PFSK-1 (cell line): ENCODE measurements around the gene FUCA2.

ENCODE experiments used
- FOXP2 ChIP-seq: optimal IDR thresholded peaks from 2 replicates; pipeline ENCODE3; 2011; ENCODE audit warnings: borderline replicate concordance, control low read depth, inconsistent platforms; ENCODE audit not compliant: insufficient read depth; ENCODE audit errors: extremely low read length, extremely low read depth
- POLR2AphosphoS5 ChIP-seq: IDR thresholded peaks from 2 replicates; pipeline ENCODE4 v1.6.1; 2012; ENCODE audit warnings: low read depth, mild to moderate bottlenecking, control low read depth, low read length, moderate library complexity
- SIN3A ChIP-seq: IDR thresholded peaks from 2 replicates; pipeline ENCODE4 v1.6.1; 2012; ENCODE audit warnings: mild to moderate bottlenecking, low read length, moderate library complexity, borderline replicate concordance; ENCODE audit not compliant: insufficient read depth
- TAF1 ChIP-seq: IDR thresholded peaks from 2 replicates; pipeline ENCODE4 v1.6.1; 2012; ENCODE audit warnings: low read length, control low read depth, borderline replicate concordance; ENCODE audit not compliant: insufficient read depth
- TF ChIP-seq, protein P1 (sequence below), 2 experiments: IDR thresholded peaks; 2 replicates each; pipeline versions ENCODE4 v1.6.1 to v1.8.0; 2011 to 2012; ENCODE audit warnings: low read depth in 2 of 2, low read length in 2 of 2, control low read depth in 1 of 2, inconsistent platforms in 1 of 2, mild to moderate bottlenecking in 1 of 2, moderate library complexity in 1 of 2; ENCODE audit not compliant: insufficient read depth in 1 of 2

The FUCA2 gene

DNA sequence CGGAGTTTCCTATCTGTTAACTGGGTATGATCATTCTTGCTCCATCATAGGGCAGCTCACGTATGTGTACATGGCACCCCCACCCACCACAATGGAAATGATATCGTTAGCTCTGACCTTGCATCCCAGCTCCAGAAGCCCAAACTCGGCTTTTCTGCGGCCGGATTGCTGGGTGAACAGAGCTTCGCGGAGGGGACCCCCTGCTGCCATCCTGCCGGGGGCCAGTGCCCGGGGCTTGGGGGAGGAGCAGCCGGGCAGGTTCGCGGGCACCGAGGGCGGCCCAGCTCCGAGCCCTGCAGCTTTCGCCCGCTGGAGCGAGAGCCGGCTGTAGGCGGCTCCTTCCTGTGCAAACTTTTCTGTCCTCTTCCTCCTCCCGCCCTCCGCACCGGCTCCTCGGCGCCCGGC, 24.9 kb upstream of the FUCA2 start:
- no peak for TF ChIP-seq TAF1
- no peak for TF ChIP-seq FOXP2
- no peak for TF ChIP-seq POLR2AphosphoS5
- TF ChIP-seq, protein P1, sequence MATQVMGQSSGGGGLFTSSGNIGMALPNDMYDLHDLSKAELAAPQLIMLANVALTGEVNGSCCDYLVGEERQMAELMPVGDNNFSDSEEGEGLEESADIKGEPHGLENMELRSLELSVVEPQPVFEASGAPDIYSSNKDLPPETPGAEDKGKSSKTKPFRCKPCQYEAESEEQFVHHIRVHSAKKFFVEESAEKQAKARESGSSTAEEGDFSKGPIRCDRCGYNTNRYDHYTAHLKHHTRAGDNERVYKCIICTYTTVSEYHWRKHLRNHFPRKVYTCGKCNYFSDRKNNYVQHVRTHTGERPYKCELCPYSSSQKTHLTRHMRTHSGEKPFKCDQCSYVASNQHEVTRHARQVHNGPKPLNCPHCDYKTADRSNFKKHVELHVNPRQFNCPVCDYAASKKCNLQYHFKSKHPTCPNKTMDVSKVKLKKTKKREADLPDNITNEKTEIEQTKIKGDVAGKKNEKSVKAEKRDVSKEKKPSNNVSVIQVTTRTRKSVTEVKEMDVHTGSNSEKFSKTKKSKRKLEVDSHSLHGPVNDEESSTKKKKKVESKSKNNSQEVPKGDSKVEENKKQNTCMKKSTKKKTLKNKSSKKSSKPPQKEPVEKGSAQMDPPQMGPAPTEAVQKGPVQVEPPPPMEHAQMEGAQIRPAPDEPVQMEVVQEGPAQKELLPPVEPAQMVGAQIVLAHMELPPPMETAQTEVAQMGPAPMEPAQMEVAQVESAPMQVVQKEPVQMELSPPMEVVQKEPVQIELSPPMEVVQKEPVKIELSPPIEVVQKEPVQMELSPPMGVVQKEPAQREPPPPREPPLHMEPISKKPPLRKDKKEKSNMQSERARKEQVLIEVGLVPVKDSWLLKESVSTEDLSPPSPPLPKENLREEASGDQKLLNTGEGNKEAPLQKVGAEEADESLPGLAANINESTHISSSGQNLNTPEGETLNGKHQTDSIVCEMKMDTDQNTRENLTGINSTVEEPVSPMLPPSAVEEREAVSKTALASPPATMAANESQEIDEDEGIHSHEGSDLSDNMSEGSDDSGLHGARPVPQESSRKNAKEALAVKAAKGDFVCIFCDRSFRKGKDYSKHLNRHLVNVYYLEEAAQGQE (IDR thresholded peaks at IDR 0.05; ENCODE audit: insufficient read depth in 1 of 2, low read depth in 2 of 2, low read length in 2 of 2) = no peak
- no peak for TF ChIP-seq SIN3A

DNA sequence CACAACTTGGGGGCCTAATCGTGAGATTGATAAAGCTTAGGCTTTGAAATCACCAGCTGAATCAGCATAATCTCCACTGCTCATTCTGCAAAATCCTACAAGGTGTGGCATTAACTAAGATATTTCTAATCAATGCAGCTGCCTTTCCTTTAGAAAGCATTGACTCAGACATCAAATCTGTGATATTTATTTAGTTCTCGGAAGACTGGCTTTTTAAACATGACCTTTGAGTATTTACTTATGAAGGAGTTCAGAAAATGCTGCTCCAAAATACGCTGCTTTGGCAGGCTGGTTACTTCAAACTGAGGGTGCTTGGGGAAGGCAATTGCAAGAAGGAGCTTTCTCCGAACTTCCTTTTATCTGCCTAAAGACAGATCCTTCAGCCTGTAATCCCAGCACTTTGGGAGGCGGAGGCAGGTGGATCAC, 23.7 kb upstream of the FUCA2 start:
- TF ChIP-seq SIN3A (no peak), POLR2AphosphoS5 (no peak)

DNA sequence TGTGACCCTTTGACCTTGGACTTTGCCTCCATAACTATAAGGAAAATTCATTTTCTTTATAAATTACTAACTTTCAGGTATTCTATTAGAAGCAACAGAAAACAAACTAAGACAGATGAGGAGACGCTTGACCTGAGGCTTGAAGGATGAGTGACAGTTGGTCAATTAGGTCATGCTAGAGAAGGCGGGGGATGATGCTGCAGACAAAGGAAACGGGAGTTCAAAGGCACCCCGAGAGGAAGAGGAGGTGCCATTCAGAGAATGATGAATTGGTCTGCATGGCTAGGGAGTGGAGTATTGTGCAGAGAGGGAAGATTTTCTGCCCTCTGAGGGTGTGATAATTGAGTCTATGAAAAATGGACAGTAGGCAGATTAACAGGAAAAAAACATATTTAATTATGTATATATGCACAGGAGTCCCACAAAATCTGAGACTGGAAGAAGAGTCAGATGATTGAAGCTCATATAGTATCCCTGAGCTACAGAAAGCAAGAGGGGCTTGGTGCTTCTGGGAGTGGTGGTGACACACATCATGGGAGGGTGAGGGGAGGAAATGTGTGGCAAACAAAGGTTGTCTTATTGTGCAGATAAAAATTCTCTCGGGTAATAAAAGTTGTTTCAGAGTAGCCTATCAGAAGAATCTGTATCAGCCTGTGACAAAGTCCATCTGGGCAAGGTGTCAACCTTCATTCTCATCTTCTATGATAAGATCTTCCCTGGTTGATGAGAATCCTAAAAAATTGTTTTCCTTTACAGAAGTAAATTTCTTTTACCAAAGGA, 20.4 kb upstream of the FUCA2 start:
- TF ChIP-seq SIN3A = no peak
- no peak for TF ChIP-seq TAF1
- no peak for TF ChIP-seq POLR2AphosphoS5
- TF ChIP-seq, protein P1 (IDR thresholded peaks at IDR 0.05; ENCODE audit: insufficient read depth in 1 of 2, low read depth in 2 of 2, low read length in 2 of 2) = no peak
- TF ChIP-seq FOXP2 = no peak

DNA sequence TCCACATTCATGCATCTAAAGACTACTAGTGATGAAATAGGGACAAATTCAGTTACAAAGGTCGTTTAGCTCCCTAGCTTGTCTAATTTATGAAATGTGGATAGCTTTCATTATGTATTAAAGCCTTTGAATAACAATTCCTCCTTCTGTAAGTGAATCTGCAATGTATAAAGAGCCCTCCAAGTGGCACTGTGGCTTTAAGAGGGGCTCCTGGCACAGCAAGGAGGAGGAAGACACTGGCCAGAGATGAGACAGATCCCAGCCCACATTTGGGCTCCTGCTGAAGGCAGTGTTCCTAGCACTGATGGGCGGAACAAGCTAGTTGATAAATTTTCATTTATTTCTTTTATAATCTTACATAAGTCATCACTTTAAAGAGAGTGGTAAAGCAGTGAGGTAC, 17.6 kb upstream of the FUCA2 start:
- TF ChIP-seq POLR2AphosphoS5 (no peak), TAF1 (no peak), FOXP2 (no peak), SIN3A (no peak)
- TF ChIP-seq, protein P1 (IDR thresholded peaks at IDR 0.05; ENCODE audit: insufficient read depth in 1 of 2, low read depth in 2 of 2, low read length in 2 of 2) = no peak

DNA sequence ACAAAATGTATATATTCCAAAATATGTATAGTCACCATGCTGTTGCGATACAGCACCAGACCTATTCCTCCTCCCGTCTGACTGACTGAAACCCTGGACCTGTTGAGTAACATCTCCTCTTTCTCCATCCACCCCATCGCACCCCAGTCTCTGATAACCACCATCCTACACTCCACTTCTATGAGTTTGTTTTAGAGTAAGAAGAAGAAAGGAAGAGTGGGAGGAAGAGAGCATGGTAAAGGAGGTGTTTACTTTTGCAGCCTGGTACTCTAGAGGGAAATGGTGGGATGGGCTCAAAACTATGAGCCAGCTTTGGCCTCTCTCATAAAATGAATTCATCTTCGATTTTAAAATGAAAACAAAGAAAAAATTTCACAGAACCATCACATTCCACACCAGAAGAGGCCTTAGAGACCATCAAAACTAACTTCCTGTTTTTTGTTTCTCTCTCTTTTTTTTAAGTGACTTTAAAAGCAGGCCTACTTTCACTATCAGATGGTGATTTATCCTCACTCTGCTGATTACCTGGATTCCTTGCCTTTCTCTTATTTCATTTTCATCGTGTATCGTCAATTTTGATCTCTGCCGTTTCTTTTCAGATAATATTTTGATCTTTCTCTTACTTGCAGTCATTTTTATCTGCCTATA, 16.8 kb upstream of the FUCA2 start:
- TF ChIP-seq, protein P1 (IDR thresholded peaks at IDR 0.05; ENCODE audit: insufficient read depth in 1 of 2, low read depth in 2 of 2, low read length in 2 of 2) = no peak
- TF ChIP-seq POLR2AphosphoS5 (no peak), FOXP2 (no peak), SIN3A (no peak), TAF1 (no peak)
